ENCODE data around the gene TFAP2B. TPM values are rescaled to one million over a fixed set of nuclear protein-coding genes. Genes with fewer than 3 reads are reported as not detected.

TFAP2B gene
- total and polyA plus RNA-seq, 7 donors, result not detected

- H3K9me3 ChIP-seq, result no peaks in the 10 kb centered on the region
- ATAC-seq, result no peak
- peaks cover 8 to 83% (median 12%) of the 10 kb centered on the region in 3 donors for H3K27me3 ChIP-seq (ENCODE audit: insufficient read depth in 3 of 3, low read length in 2 of 3)
- H3K36me3 ChIP-seq (ENCODE audit: insufficient read depth in 1 of 2, low read depth in 1 of 2), result no peaks in the 10 kb centered on the region
- no peak for TF ChIP-seq CTCF (IDR thresholded peaks at IDR 0.05)
- no peak overlapping the region for H3K4me3 ChIP-seq
- no peak for DNase-seq
- no peak overlapping the region for H3K27ac ChIP-seq
- no peaks in the 10 kb centered on the region for H3K4me1 ChIP-seq
- intact Hi-C loops (cut with DNase I), result no loop called here
- WGBS, 3 donors, result 5 to 8% (median 5%) methylated on average over 10 of the region's 10 CpGs
Measured at GRCh38 chr6:50831186-50831585, 12.5 kb downstream of the TFAP2B start.

- intact Hi-C loops (cut with DNase I), result no loop called here
- 68 to 94% (median 74%) methylated on average over 1 of the region's 1 CpG for WGBS, 3 donors
- H3K36me3 ChIP-seq (ENCODE audit: insufficient read depth in 1 of 2, low read depth in 1 of 2), result no peaks in the 10 kb centered on the region
- ATAC-seq, result no peak
- H3K27me3 ChIP-seq (ENCODE audit: insufficient read depth in 3 of 3, low read length in 2 of 3), result peaks cover 6 to 81% (median 10%) of the 10 kb centered on the region in 3 donors
- no peak for TF ChIP-seq CTCF (IDR thresholded peaks at IDR 0.05)
- H3K27ac ChIP-seq, result no peak overlapping the region
- DNase-seq, result no peak
- H3K9me3 ChIP-seq, result no peaks in the 10 kb centered on the region
- H3K4me1 ChIP-seq, result no peaks in the 10 kb centered on the region
- no peak overlapping the region for H3K4me3 ChIP-seq
Measured at GRCh38 chr6:50832912-50833311, 14.2 kb downstream of the TFAP2B start.

- H3K9me3 ChIP-seq, result no peaks in the 10 kb centered on the region
- H3K36me3 ChIP-seq (ENCODE audit: insufficient read depth in 1 of 2, low read depth in 1 of 2), result no peaks in the 10 kb centered on the region
- H3K4me3 ChIP-seq, result no peak overlapping the region
- no peaks in the 10 kb centered on the region for H3K4me1 ChIP-seq
- intact Hi-C loops (cut with DNase I), result no loop called here
- DNase-seq (no peak), ATAC-seq (no peak)
- no peak overlapping the region for H3K27ac ChIP-seq
- no peak for TF ChIP-seq CTCF (IDR thresholded peaks at IDR 0.05)
- H3K27me3 ChIP-seq (ENCODE audit: insufficient read depth in 3 of 3, low read length in 2 of 3), result peaks cover 7 to 82% (median 18%) of the 10 kb centered on the region in 3 donors
- 72 to 75% (median 74%) methylated on average over 5 of the region's 5 CpGs for WGBS, 3 donors
Measured at GRCh38 chr6:50834929-50835410, 16.3 kb downstream of the TFAP2B start.

GRCh38 chr6:50836231-50836630, 17.6 kb downstream of the TFAP2B start:
- WGBS, 3 donors, result 6 to 9% (median 9%) methylated on average over 22 of the region's 22 CpGs
- ATAC-seq (no peak), DNase-seq (no peak)

More at GRCh38 chr6:50836231-50836630, 17.6 kb downstream of the TFAP2B start:
- Histone ChIP-seq H3K9me3 (no peaks in the 10 kb centered on the region), H3K4me3 (no peak overlapping the region), H3K4me1 (no peaks in the 10 kb centered on the region), H3K27ac (no peak overlapping the region), H3K36me3 (ENCODE audit: insufficient read depth in 1 of 2, low read depth in 1 of 2) (no peaks in the 10 kb centered on the region), H3K27me3 (ENCODE audit: insufficient read depth in 3 of 3, low read length in 2 of 3) (peaks cover 13 to 88% (median 16%) of the 10 kb centered on the region in 3 donors)
- no peak for TF ChIP-seq CTCF (IDR thresholded peaks at IDR 0.05)
- intact Hi-C loops (cut with DNase I), result no loop called here

Measured in psoas muscle (tissue), 8 donors.